Peyer's patch (tissue), 4 donors: ENCODE measurements around the gene METTL17. TPM values are rescaled to one million over a fixed set of nuclear protein-coding genes. Genes with fewer than 3 reads are reported as not detected.

Experiments used
- DNase-seq, 3 donors: peaks; one replicate each; pipeline ENCODE4 v3.0.0-alpha.2; 2017 to 2019
- H3K27ac ChIP-seq, 4 donors: fragments of 200-600 bp; sonication (generic); one replicate each; pipeline ENCODE4 v1.5.1; 2016 to 2019
- H3K27me3 ChIP-seq, 2 donors: fragments of 200-600 bp; sonication (generic); one replicate each; pipeline ENCODE4 v1.5.1; 2019
- H3K36me3 ChIP-seq, 3 donors: fragments of 200-600 bp; sonication (generic); one replicate each; pipeline ENCODE4 v1.5.1; 2016 to 2019
- H3K4me1 ChIP-seq, 4 donors: fragments of 200-600 bp; sonication (generic); one replicate each; pipeline ENCODE4 v1.5.1; 2016 to 2019
- H3K4me3 ChIP-seq, 4 donors: fragments of 200-600 bp; sonication (generic); 1 replicate in 3 of 4; 2 replicates in 1 of 4; pipeline ENCODE4 v1.5.1; 2016 to 2019; ENCODE audit warnings: mild to moderate bottlenecking in 1 of 4
- H3K9me3 ChIP-seq, 4 donors: fragments of 200-600 bp; sonication (generic); one replicate each; pipeline ENCODE4 v1.5.1; 2016 to 2019; ENCODE audit warnings: mild to moderate bottlenecking in 1 of 4
- POLR2A ChIP-seq, 2 donors: fragments of 450-650 bp; IDR thresholded peaks; one replicate each; pipeline ENCODE4 v1.5.1; 2017; ENCODE audit warnings: antibody characterized with exemption in 2 of 2, mild to moderate bottlenecking in 2 of 2, moderate library complexity in 2 of 2
- total RNA-seq, 4 donors: library from RNA; depleted of rRNA; stranded (reverse); fragments of >200 nt; gene quantifications; one replicate each; pipeline ENCODE4 v1.1.0, GENCODE V29; 2016
- TF ChIP-seq, protein P1 (sequence below), 6 experiments: fragments of 450-650 bp in 4 of 6; fragments of 200-600 bp in 2 of 6; sonication (generic) in 1 of 6; IDR thresholded peaks; one replicate each; pipeline ENCODE4 v1.5.1; 2017 to 2019; ENCODE audit warnings: antibody characterized with exemption in 6 of 6, mild to moderate bottlenecking in 3 of 6, moderate library complexity in 1 of 6

The METTL17 gene
- total RNA-seq, 4 donors from 2014 or later, result 118 to 166 (median 124) TPM

DNA sequence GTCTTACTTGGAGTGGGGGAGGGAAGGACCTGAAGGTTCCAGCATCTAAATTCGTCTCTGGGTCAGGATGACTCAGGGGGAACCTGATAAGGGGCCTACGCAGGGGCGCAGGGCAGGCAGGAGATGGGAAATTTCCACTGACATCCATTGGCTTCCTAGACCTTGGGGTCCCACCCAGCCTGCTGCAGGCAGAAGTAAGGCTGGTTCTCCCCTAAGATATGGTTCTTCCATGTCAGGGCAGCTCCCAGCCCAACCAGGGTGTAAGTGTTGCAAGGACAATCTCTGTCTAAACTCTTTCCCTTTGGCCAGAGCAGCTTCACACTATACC lies 37.2 kb downstream of the METTL17 start:
- Histone ChIP-seq H3K4me3 (no peak overlapping the region), H3K27me3 (no peaks in the 10 kb centered on the region), H3K36me3 (no peaks in the 10 kb centered on the region), H3K9me3 (no peaks in the 10 kb centered on the region), H3K27ac (peak overlapping the region in 3 of 4 donors; percentile 77 to 86 (median 86)), H3K4me1 (peaks cover 0 to 21% (median 3%) of the 10 kb centered on the region in 4 donors)
- no peak for DNase-seq
- TF ChIP-seq POLR2A (IDR thresholded peaks at IDR 0.05), result no peak
- TF ChIP-seq, protein P1, sequence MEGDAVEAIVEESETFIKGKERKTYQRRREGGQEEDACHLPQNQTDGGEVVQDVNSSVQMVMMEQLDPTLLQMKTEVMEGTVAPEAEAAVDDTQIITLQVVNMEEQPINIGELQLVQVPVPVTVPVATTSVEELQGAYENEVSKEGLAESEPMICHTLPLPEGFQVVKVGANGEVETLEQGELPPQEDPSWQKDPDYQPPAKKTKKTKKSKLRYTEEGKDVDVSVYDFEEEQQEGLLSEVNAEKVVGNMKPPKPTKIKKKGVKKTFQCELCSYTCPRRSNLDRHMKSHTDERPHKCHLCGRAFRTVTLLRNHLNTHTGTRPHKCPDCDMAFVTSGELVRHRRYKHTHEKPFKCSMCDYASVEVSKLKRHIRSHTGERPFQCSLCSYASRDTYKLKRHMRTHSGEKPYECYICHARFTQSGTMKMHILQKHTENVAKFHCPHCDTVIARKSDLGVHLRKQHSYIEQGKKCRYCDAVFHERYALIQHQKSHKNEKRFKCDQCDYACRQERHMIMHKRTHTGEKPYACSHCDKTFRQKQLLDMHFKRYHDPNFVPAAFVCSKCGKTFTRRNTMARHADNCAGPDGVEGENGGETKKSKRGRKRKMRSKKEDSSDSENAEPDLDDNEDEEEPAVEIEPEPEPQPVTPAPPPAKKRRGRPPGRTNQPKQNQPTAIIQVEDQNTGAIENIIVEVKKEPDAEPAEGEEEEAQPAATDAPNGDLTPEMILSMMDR (IDR thresholded peaks at IDR 0.05), result no peak

- no peak for DNase-seq
- H3K36me3 ChIP-seq, result no peaks in the 10 kb centered on the region
- no peak for TF ChIP-seq POLR2A (IDR thresholded peaks at IDR 0.05)
- TF ChIP-seq, protein P1 (IDR thresholded peaks at IDR 0.05), result no peak
- no peak within 1 kb of the TSS for H3K27ac ChIP-seq
- peaks cover 0 to 6% (median 3%) of the 10 kb centered on the region in 4 donors for H3K4me1 ChIP-seq
- H3K9me3 ChIP-seq, result no peaks in the 10 kb centered on the region
- no peaks in the 10 kb centered on the region for H3K27me3 ChIP-seq
- no peak within 1 kb of the TSS for H3K4me3 ChIP-seq
Observed at GRCh38 chr14:21029917-21030316, 40.1 kb downstream of the METTL17 start, which contains the start of gene TPPP2. TSS of gene TPPP2 (plus strand) at chr14:21030217. CDS start at chr14:21030582, 365 bp downstream.

- Histone ChIP-seq H3K27me3 (no peaks in the 10 kb centered on the region), H3K4me3 (no peak overlapping the region), H3K27ac (no peak overlapping the region), H3K36me3 (no peaks in the 10 kb centered on the region), H3K9me3 (no peaks in the 10 kb centered on the region), H3K4me1 (peaks cover 0 to 6% (median 3%) of the 10 kb centered on the region in 4 donors)
- TF ChIP-seq, protein P1 (IDR thresholded peaks at IDR 0.05), result no peak
- no peak for TF ChIP-seq POLR2A (IDR thresholded peaks at IDR 0.05)
- DNase-seq, result no peak
Observed at GRCh38 chr14:21030531-21030930, 40.8 kb downstream of the METTL17 start.

DNA sequence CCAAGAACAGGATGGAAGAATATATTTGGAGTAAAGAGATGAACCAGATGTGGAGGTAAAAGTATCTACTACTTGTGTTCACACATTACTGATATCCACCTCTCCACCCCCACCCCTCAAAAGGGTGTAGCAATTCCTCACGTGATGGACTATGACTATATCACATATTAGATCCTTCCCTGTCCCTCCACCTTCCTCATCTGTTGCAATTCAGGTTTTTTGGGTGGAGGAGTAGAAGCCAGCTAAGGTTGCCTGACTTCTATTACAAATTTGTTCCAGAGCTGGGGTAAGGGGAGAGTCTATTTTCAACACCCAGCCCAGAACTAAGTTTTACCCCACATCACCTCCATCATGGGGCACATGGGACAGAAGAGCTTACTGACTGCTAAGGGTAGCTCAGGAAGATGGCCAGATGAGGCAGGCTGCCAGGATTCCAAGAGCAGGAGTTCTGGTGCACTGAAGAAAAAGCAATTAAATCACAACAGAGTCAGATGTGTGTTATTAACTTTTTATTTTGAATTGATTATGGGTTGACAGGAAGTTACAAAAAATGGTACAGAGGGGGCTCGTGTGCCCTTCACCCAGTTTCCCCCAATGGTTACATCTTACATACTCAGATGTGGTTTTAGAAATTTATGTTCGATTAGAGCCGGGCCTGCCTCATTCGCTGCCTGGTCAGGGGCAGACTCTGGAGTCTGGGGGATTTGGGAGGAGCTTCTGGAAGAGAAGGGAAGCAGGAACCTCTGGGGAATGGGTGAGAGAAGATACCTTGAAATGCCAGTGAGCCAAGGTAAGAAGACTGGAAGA lies 42.7 kb downstream of the METTL17 start:
- no peaks in the 10 kb centered on the region for H3K4me1 ChIP-seq
- H3K9me3 ChIP-seq, result no peaks in the 10 kb centered on the region
- no peak overlapping the region for H3K27ac ChIP-seq
- H3K36me3 ChIP-seq, result no peaks in the 10 kb centered on the region
- no peaks in the 10 kb centered on the region for H3K27me3 ChIP-seq
- no peak for DNase-seq
- TF ChIP-seq, protein P1 (IDR thresholded peaks at IDR 0.05), result no peak
- no peak for TF ChIP-seq POLR2A (IDR thresholded peaks at IDR 0.05)
- no peak overlapping the region for H3K4me3 ChIP-seq

GRCh38 chr14:21033133-21033698 lies 43.4 kb downstream of the METTL17 start:
- Histone ChIP-seq H3K27me3 (no peaks in the 10 kb centered on the region), H3K9me3 (no peaks in the 10 kb centered on the region), H3K4me1 (peaks cover 0 to 4% (median 0%) of the 10 kb centered on the region in 4 donors), H3K36me3 (no peaks in the 10 kb centered on the region), H3K4me3 (no peak overlapping the region), H3K27ac (no peak overlapping the region)
- no peak for TF ChIP-seq POLR2A (IDR thresholded peaks at IDR 0.05)
- TF ChIP-seq, protein P1 (IDR thresholded peaks at IDR 0.05), result no peak
- no peak for DNase-seq
